GM12891 (cell line): ENCODE data around the gene SLC45A2.

Source experiments
- DNase-seq: peaks from one replicate; pipeline ENCODE4 v3.0.0; 2011; ENCODE audit warnings: low spot score; ENCODE audit not compliant: insufficient read length
- FAIRE-seq: peaks from 2 replicates; lab custom pipeline; 2011; peaks lifted over from hg19 to GRCh38; lab: Jason Lieb, UNC
- PAX5 ChIP-seq: IDR thresholded peaks from 2 replicates; pipeline ENCODE4 v1.6.1; 2011; ENCODE audit warnings: low read length, moderate library complexity, mild to moderate bottlenecking; ENCODE audit not compliant: insufficient read depth, severe bottlenecking
- POLR2A ChIP-seq: IDR thresholded peaks from 2 replicates; pipeline ENCODE4 v1.6.1; 2011; ENCODE audit warnings: low read depth, low read length, control low read depth
- POLR2AphosphoS5 ChIP-seq: IDR thresholded peaks from 2 replicates; pipeline ENCODE4 v1.6.1; 2011; ENCODE audit warnings: low read depth, low read length, control low read depth
- POU2F2 ChIP-seq: IDR thresholded peaks from 2 replicates; pipeline ENCODE4 v1.6.1; 2011; ENCODE audit warnings: low read depth, mild to moderate bottlenecking, control low read depth, low read length, moderate library complexity
- SPI1 ChIP-seq: IDR thresholded peaks from 2 replicates; pipeline ENCODE4 v1.6.1; 2011; ENCODE audit warnings: low read depth, low read length, control low read depth
- TAF1 ChIP-seq: IDR thresholded peaks from 2 replicates; pipeline ENCODE4 v1.6.1; 2011; ENCODE audit warnings: low read depth, low read length, control low read depth

Gene SLC45A2

DNA sequence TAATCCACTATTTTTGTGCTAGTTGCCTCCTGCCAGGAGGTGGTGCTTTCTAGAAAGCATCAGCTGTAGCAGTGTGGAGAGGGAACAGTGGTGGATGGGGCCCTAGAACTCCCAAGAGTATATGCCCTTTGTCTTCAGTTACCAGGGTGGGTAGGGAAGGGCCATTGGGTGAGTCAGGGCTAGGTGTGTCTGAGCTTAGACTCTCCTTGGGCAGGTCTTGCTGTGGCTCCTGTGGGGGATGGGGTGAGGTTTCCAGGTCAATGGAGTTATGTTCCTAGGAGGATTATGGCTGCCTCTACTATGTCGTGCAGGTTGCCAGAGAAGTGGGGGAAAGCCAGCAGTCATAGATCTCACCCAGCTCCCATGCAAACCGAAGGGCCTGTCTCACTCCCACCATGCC lies 81.4 kb downstream of the SLC45A2 start:
- no peak for TF ChIP-seq PAX5
- no peak for TF ChIP-seq POU2F2
- no peak for TF ChIP-seq SPI1
- no peak for TF ChIP-seq POLR2A
- no peak for TF ChIP-seq POLR2AphosphoS5
- no peak for TF ChIP-seq TAF1
- no peak for FAIRE-seq
- no peak for DNase-seq

DNA sequence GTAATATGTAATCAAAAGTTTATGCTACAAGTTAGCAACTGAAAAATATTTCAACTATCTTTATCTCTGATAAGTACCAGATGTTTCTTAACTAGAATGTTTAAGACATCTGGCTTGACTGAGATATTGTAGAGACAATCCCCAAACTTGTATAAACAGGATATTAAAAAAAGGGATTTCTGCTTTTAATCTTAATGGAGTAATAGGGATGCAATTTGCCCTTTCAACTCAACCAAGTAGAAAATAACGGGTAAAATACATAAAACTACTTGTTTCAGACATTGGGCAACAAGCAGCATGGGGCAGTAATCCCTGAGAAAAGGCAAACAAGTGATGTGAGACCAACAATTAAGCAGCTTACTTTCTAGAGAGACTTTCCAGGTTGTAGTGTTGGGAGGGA lies 83.3 kb downstream of the SLC45A2 start:
- no peak for DNase-seq
- no peak for TF ChIP-seq SPI1
- TF ChIP-seq TAF1, result no peak
- no peak for TF ChIP-seq PAX5
- TF ChIP-seq POLR2AphosphoS5, result no peak
- TF ChIP-seq POU2F2, result no peak
- TF ChIP-seq POLR2A, result no peak
- peak; percentile 26 for FAIRE-seq
